ENCODE measurements around the gene SLC25A22.

The SLC25A22 gene

GRCh38 chr11:833849-834311 is 35.8 kb upstream of the SLC25A22 start:
- no peak for FAIRE-seq

GRCh38 chr11:833114-833791 is 35.2 kb upstream of the SLC25A22 start:
- FAIRE-seq, result no peak

- FAIRE-seq, result no peak
Measured at GRCh38 chr11:832529-833113, 34.5 kb upstream of the SLC25A22 start, which contains the start of gene CD151. TSS of gene CD151 (plus strand) at chr11:832952. CDS start at chr11:836070, 3,118 bp downstream.

- no peak for FAIRE-seq
Measured at GRCh38 chr11:831961-832528, 34.0 kb upstream of the SLC25A22 start.

- FAIRE-seq, result no peak
Measured at GRCh38 chr11:831118-831864, 33.2 kb upstream of the SLC25A22 start.

GRCh38 chr11:830295-831117 is 32.4 kb upstream of the SLC25A22 start:
- FAIRE-seq, result no peak

- FAIRE-seq, result no peak
Measured at GRCh38 chr11:829847-830294, 31.8 kb upstream of the SLC25A22 start.

- FAIRE-seq, result no peak
Measured at GRCh38 chr11:829176-829846, 31.2 kb upstream of the SLC25A22 start.

GRCh38 chr11:828506-829175 is 30.6 kb upstream of the SLC25A22 start:
- FAIRE-seq, result no peak

- FAIRE-seq, result no peak
Measured at GRCh38 chr11:827897-828192, 29.8 kb upstream of the SLC25A22 start, which contains the start of gene CRACR2B. TSS of gene CRACR2B (plus strand) at chr11:827919. CDS start at chr11:828608, 689 bp downstream.

- no peak for FAIRE-seq
Measured at GRCh38 chr11:827146-827896, 29.2 kb upstream of the SLC25A22 start.

GRCh38 chr11:826836-827145 is 28.7 kb upstream of the SLC25A22 start:
- FAIRE-seq, result no peak

- no peak for FAIRE-seq
Measured at GRCh38 chr11:826227-826621, 28.1 kb upstream of the SLC25A22 start.

GRCh38 chr11:825366-826226 is 27.5 kb upstream of the SLC25A22 start:
- no peak for FAIRE-seq

- FAIRE-seq, result no peak
Measured at GRCh38 chr11:824942-825341, 26.9 kb upstream of the SLC25A22 start.

GRCh38 chr11:824292-824880 is 26.3 kb upstream of the SLC25A22 start:
- no peak for FAIRE-seq

- FAIRE-seq, result no peak
Measured at GRCh38 chr11:823441-824291, 25.6 kb upstream of the SLC25A22 start.

Measured in endometrium (tissue), 2 donors.